K562 (cell line): ENCODE data around the gene RPL10A. TPM values are rescaled to one million over a fixed set of nuclear protein-coding genes. Genes with fewer than 3 reads are reported as not detected.
A peak's percentile ranks its signal among the peaks of the same experiment; 100 is the strongest.

Experiments used
- CBX8 ChIP-seq: fragments of 200-600 bp; sonication (generic); IDR thresholded peaks from 2 replicates; pipeline ENCODE4 v1.6.1; 2012; ENCODE audit warnings: borderline replicate concordance, mixed run types, low read depth, mild to moderate bottlenecking, moderate library complexity, mixed read lengths, low read length, control low read depth, inconsistent platforms; ENCODE audit not compliant: poor library complexity, severe bottlenecking; ENCODE audit errors: extremely low read depth
- CCNT2 ChIP-seq: IDR thresholded peaks from 2 replicates; pipeline ENCODE4 v1.6.1; 2011; ENCODE audit warnings: borderline replicate concordance, low read depth, mild to moderate bottlenecking, moderate library complexity, mixed read lengths, low read length; ENCODE audit not compliant: insufficient read length; ENCODE audit errors: extremely low read depth
- CHD1 ChIP-seq: fragments of 200-600 bp; sonication (generic); IDR thresholded peaks from one replicate; pipeline ENCODE4 v1.6.1; 2012; ENCODE audit warnings: mild to moderate bottlenecking, moderate library complexity, low read length, inconsistent platforms
- HDAC1 ChIP-seq, 2 experiments: fragments of 450-650 bp; IDR thresholded peaks; 2 replicates each; pipeline ENCODE4 v1.6.1; 2016 to 2017; ENCODE audit warnings: inconsistent platforms in 1 of 2, mild to moderate bottlenecking in 1 of 2, moderate library complexity in 1 of 2
- IFI16 ChIP-seq: fragments of 250-450 bp; sonication (Bioruptor Pico); IDR thresholded peaks from 2 replicates; pipeline ENCODE4 v2.1.2; 2022; ENCODE audit warnings: mild to moderate bottlenecking, inconsistent platforms
- KDM5B ChIP-seq: fragments of 200-600 bp; sonication (generic); IDR thresholded peaks from 2 replicates; pipeline ENCODE4 v1.6.1; 2012; ENCODE audit warnings: low read depth, mild to moderate bottlenecking, moderate library complexity, low read length, control low read depth, inconsistent platforms; ENCODE audit not compliant: insufficient replicate concordance
- MNT ChIP-seq, 2 experiments: fragments of 450-650 bp; conservative IDR thresholded peaks; 2 replicates each; pipeline ENCODE4 v1.6.1; 2017; ENCODE audit warnings: mild to moderate bottlenecking in 2 of 2, moderate library complexity in 2 of 2
- PBX2 ChIP-seq, 2 experiments: IDR thresholded peaks in 1 of 2; conservative IDR thresholded peaks in 1 of 2; 2 replicates each; pipeline ENCODE4 v1.6.1; 2016; ENCODE audit warnings: low read depth in 2 of 2, mild to moderate bottlenecking in 1 of 2, missing compliant biosample characterization in 1 of 2, missing genetic modification characterization in 1 of 2, moderate library complexity in 1 of 2
- PKNOX1 ChIP-seq: fragments of 450-650 bp; IDR thresholded peaks from 2 replicates; pipeline ENCODE4 v1.6.1; 2016
- POLR2B ChIP-seq: fragments of 450-650 bp; IDR thresholded peaks from 2 replicates; pipeline ENCODE4 v1.6.1; 2018; ENCODE audit warnings: low read depth; ENCODE audit not compliant: partially characterized antibody
- SIN3A ChIP-seq, 2 experiments: fragments of 150-350 bp in 1 of 2; IDR thresholded peaks; 2 replicates each; pipeline ENCODE4 v1.6.1; 2011 to 2016; ENCODE audit warnings: borderline replicate concordance in 2 of 2, low read depth in 2 of 2, low read length in 2 of 2, mild to moderate bottlenecking in 2 of 2, moderate library complexity in 2 of 2; ENCODE audit not compliant: control insufficient read depth in 1 of 2
- SUPT5H ChIP-seq: fragments of 450-650 bp; IDR thresholded peaks from 2 replicates; pipeline ENCODE4 v1.6.1; 2016
- TFAP4 ChIP-seq: sonication (generic); formaldehyde crosslinking; IDR thresholded peaks from 2 replicates; pipeline ENCODE4 v1.8.0; 2022; ENCODE audit warnings: missing genetic modification reagents, mild to moderate bottlenecking, moderate library complexity, borderline replicate concordance
- ZNF282 ChIP-seq: sonication (generic); formaldehyde crosslinking; IDR thresholded peaks from 2 replicates; pipeline ENCODE4 v1.8.1; 2023; ENCODE audit warnings: missing genetic modification reagents
- polyA plus RNA-seq, 8 experiments: library from polyadenylated mRNA; depleted of rRNA in 4 of 8; stranded (reverse) in 5 of 8; unstranded in 3 of 8; fragments of >200 nt; fragmentation: Nextera tagmentation in 2 of 8; fragmentation: Illumina TruSeq in 1 of 8; extraction: Ambion mirVana in 2 of 8; extraction: Trizol in 1 of 8; gene quantifications; 2 replicates each; pipeline versions ENCODE4 v1.2.1 to v1.2.3, GENCODE V29; 2011 to 2014; ENCODE audit warnings: inconsistent platforms in 1 of 8, missing spikeins in 1 of 8
- total RNA-seq, 7 experiments: library from RNA; depleted of rRNA in 6 of 7; stranded (reverse); fragments of >200 nt in 6 of 7; fragmentation: Illumina TruSeq in 2 of 7; extraction: Trizol in 2 of 7; gene quantifications; 2 replicates each; pipeline versions ENCODE4 v1.2.1 to v1.2.3, GENCODE V29; 2011 to 2021; ENCODE audit warnings: low replicate concordance in 1 of 7
- TF ChIP-seq, protein P1 (sequence below), 3 experiments: fragments of 200-800 bp in 1 of 3; sonication (Bioruptor generic) in 1 of 3; sonication (generic) in 1 of 3; formaldehyde crosslinking in 1 of 3; IDR thresholded peaks; 2 replicates each; pipeline versions ENCODE4 v1.6.1 to v1.8.0; 2016 to 2022; ENCODE audit warnings: mild to moderate bottlenecking in 2 of 3, missing compliant biosample characterization in 2 of 3, missing genetic modification characterization in 2 of 3, missing genetic modification reagents in 1 of 3

RPL10A gene
- total and polyA plus RNA-seq, 9 of the 15 experiments (the other 6 are each of a cell fraction or from before 2014, with no cell fraction given) = 1,589 to 3,237 (median 2,116) TPM

DNA sequence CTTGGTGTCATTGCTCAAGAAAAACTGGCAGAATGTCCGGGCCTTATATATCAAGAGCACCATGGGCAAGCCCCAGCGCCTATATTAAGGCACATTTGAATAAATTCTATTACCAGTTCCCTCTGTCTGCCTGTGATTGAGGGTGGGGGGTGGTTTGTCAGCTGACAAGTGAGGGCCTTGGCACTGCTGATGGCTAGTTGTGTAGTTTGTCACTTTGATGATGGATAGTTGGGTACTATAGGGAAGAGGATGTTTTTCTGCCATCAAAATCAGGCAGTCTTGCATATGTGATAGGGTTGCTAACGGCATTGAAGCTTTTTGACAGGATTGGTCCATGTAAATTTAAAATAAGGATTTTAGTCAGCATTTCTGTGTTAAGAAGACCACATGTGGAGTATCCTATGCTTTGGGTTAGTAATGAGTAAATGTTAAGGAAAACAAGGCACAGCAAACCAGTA, 2.5 kb downstream of the RPL10A start (continued):
- TF ChIP-seq TFAP4 (peak; percentile 37), CBX8 (no peak), HDAC1 (IDR thresholded peaks at IDR 0.05) (0 out of 4 replicates have a peak, but pooled peaks of 1 of the 2 experiments have one; percentile 5), SIN3A (IDR thresholded peaks at IDR 0.05; ENCODE audit: borderline replicate concordance in 2 of 2, control insufficient read depth in 1 of 2, low read depth in 2 of 2, low read length in 2 of 2) (peak; percentile 6 to 31; a peak in 1 of 4 replicates), CHD1 (peak; percentile 46), CCNT2 (no peak), SUPT5H (peak; percentile 3; the same call in 1 of the 2 replicates), POLR2B (peak; percentile 12), PKNOX1 (peak; percentile 36), MNT (conservative IDR thresholded peaks at IDR 0.05) (peak in 1 of 2 experiments; percentile 21; a peak in 1 of 4 replicates), ZNF282 (CRISPR knock-in tag) (0 out of 2 replicates have a peak, but pooled peaks have one; percentile 20), KDM5B (peak; percentile 8), IFI16 (CRISPR knock-in tag) (no peak), PBX2 (CRISPR knock-in tag; IDR thresholded peaks at IDR 0.05; ENCODE audit: low read depth) (no peak), PBX2 (tag; conservative IDR thresholded peaks at IDR 0.05; ENCODE audit: low read depth) (peak; percentile 29; the same call in 1 of the 2 replicates)
- TF ChIP-seq, protein P1, sequence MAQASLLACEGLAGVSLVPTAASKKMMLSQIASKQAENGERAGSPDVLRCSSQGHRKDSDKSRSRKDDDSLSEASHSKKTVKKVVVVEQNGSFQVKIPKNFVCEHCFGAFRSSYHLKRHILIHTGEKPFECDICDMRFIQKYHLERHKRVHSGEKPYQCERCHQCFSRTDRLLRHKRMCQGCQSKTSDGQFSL (CRISPR knock-in tag; IDR thresholded peaks at IDR 0.05) = 0 out of 2 replicates have a peak, but pooled peaks have one; percentile 24
- TF ChIP-seq, protein P1 (tag; IDR thresholded peaks at IDR 0.05) = no peak
